ENCODE results near the gene HDAC2.

DNA sequence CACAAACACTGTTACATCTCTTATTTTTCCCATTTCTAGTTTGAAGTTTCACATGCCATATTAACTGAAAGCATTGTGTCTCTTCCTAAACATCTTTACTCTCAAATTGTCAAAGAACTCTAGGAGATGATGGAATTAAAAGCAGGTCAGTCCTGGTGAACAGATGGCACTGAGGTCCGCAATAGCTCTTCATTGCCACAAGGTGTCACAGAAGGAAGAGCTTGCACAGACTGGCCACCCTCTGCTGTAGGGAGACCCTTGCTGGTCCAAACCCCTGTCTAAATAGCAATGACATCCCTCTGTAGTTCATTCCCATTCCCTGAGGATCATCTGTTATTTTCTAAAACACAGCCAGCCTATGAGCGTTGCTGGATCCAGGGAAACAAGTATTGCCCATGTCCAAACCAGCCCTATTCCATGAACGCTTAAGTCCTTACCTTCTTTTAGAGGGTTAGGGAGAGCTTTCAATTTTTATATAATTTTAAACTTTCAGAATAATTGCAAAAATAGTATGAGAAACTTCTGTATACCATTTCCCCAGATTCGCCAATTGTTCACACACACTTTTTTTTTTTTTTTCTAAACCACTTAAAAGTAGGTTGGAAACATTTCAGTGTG is 10.1 kb upstream of the HDAC2 start:
- TF ChIP-seq BACH2 (CRISPR knock-in tag; IDR thresholded peaks at IDR 0.05; ENCODE audit: borderline replicate concordance) (no peak), ZNF8 (CRISPR knock-in tag; IDR thresholded peaks at IDR 0.05) (no peak), ZFP30 (CRISPR knock-in tag; IDR thresholded peaks at IDR 0.05) (no peak), ISL1 (CRISPR knock-in tag; IDR thresholded peaks at IDR 0.05) (no peak), TOX (CRISPR knock-in tag; IDR thresholded peaks at IDR 0.05; ENCODE audit: borderline replicate concordance) (no peak), PPARA (CRISPR knock-in tag; IDR thresholded peaks at IDR 0.05; ENCODE audit: borderline replicate concordance) (no peak), OSR1 (CRISPR knock-in tag; IDR thresholded peaks at IDR 0.05) (no peak), ZNF565 (CRISPR knock-in tag; conservative IDR thresholded peaks at IDR 0.05; ENCODE audit: low read depth) (no peak)
- TF ChIP-seq, protein P1, sequence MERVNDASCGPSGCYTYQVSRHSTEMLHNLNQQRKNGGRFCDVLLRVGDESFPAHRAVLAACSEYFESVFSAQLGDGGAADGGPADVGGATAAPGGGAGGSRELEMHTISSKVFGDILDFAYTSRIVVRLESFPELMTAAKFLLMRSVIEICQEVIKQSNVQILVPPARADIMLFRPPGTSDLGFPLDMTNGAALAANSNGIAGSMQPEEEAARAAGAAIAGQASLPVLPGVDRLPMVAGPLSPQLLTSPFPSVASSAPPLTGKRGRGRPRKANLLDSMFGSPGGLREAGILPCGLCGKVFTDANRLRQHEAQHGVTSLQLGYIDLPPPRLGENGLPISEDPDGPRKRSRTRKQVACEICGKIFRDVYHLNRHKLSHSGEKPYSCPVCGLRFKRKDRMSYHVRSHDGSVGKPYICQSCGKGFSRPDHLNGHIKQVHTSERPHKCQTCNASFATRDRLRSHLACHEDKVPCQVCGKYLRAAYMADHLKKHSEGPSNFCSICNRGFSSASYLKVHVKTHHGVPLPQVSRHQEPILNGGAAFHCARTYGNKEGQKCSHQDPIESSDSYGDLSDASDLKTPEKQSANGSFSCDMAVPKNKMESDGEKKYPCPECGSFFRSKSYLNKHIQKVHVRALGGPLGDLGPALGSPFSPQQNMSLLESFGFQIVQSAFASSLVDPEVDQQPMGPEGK (CRISPR knock-in tag; IDR thresholded peaks at IDR 0.05; ENCODE audit: borderline replicate concordance) = no peak

All from SK-N-SH treated with all-trans-retinoic acid at 6 μM for 48 hours (cell line).